ENCODE measurements around the gene SPATA45. TPM values are rescaled to one million over a fixed set of nuclear protein-coding genes. Genes with fewer than 3 reads are reported as not detected.

Gene SPATA45
- total and polyA plus RNA-seq, 2 of the 8 experiments (the other 6 are each of a cell fraction or from before 2014, with no cell fraction given): 0.21 to 0.65 TPM

GRCh38 chr1:212791676-212792395 lies 55.6 kb downstream of the SPATA45 start, which contains the start of the genes NSL1 and TATDN3 (continued):
- TF ChIP-seq BRCA1 (IDR thresholded peaks at IDR 0.05; ENCODE audit: low read depth, low read length): no peak
- no peak for TF ChIP-seq SUZ12 (IDR thresholded peaks at IDR 0.05; ENCODE audit: low read length)
- TF ChIP-seq ASH2L (IDR thresholded peaks at IDR 0.05; ENCODE audit: low read length): peak; percentile 99
- no peak for TF ChIP-seq NANOG (IDR thresholded peaks at IDR 0.05; ENCODE audit: insufficient read depth, low read depth, low read length, poor library complexity, severe bottlenecking)
- TF ChIP-seq JUN (IDR thresholded peaks at IDR 0.05; ENCODE audit: low read depth, low read length): 0 out of 2 replicates have a peak, but pooled peaks have one; percentile 65
- 0 out of 4 replicates have a peak, but pooled peaks of 1 of the 3 experiments have one; percentile 2 for TF ChIP-seq CTCF (IDR thresholded peaks at IDR 0.05; ENCODE audit: control extremely low read depth in 1 of 3, insufficient read depth in 1 of 3, low read depth in 1 of 3, low read length in 3 of 3)
- TF ChIP-seq CEBPB (IDR thresholded peaks at IDR 0.05; ENCODE audit: low read depth, low read length): no peak
- TF ChIP-seq SIRT6 (IDR thresholded peaks at IDR 0.05; ENCODE audit: low read length): no peak
- peak; percentile 43; the same call in 1 of the 2 replicates for TF ChIP-seq SIX5 (IDR thresholded peaks at IDR 0.05; ENCODE audit: low read depth, low read length)
- TF ChIP-seq TCF12 (IDR thresholded peaks at IDR 0.05; ENCODE audit: low read depth, low read length): peak; percentile 76; the same call in 1 of the 2 replicates
- peak; percentile 92 for TF ChIP-seq SP1 (IDR thresholded peaks at IDR 0.05; ENCODE audit: low read depth, low read length)
- TF ChIP-seq CTBP2 (IDR thresholded peaks at IDR 0.05; ENCODE audit: borderline replicate concordance, insufficient read depth, insufficient read length, low read length): peak; percentile 71
- TF ChIP-seq ZNF274 (IDR thresholded peaks at IDR 0.05; ENCODE audit: borderline replicate concordance, extremely low read depth, low read length): no peak
- no peak for TF ChIP-seq SP2 (IDR thresholded peaks at IDR 0.05; ENCODE audit: low read length)
- TF ChIP-seq RAD21 (IDR thresholded peaks at IDR 0.05 in 1 of 2, conservative IDR thresholded peaks at IDR 0.05 in 1 of 2; ENCODE audit: low read depth in 2 of 2, low read length in 2 of 2): peak; percentile 22 to 32; a peak in 3 of 4 replicates
- TF ChIP-seq BACH1 (IDR thresholded peaks at IDR 0.05; ENCODE audit: low read length): peak; percentile 47
- peak; percentile 57 for TF ChIP-seq TEAD4 (IDR thresholded peaks at IDR 0.05; ENCODE audit: low read depth, low read length)
- TF ChIP-seq RBBP5 (IDR thresholded peaks at IDR 0.05; ENCODE audit: borderline replicate concordance, low read depth, low read length): peak; percentile 88
- no peak for TF ChIP-seq POU5F1 (IDR thresholded peaks at IDR 0.05; ENCODE audit: low read depth, low read length)

Measured in H1 (cell line).